Mesendoderm (in vitro differentiated cells): ENCODE data around the gene NETO1.

Experiments
- DNase-seq: peaks from one replicate; pipeline ENCODE4 v3.0.0; 2013
- H2AK5ac ChIP-seq: 2 replicates; pipeline ENCODE4 v1.6.1; 2013; ENCODE audit warnings: low read length, inconsistent platforms
- H2BK120ac ChIP-seq: 2 replicates; pipeline ENCODE4 v1.6.1; 2013; ENCODE audit warnings: low read depth, mild to moderate bottlenecking, low read length, moderate library complexity, mixed read lengths
- H2BK15ac ChIP-seq: replicated peaks from 2 replicates; pipeline ENCODE4 v1.6.1; 2013; ENCODE audit warnings: low read depth, mild to moderate bottlenecking, moderate library complexity
- H2BK5ac ChIP-seq: 2 replicates; pipeline ENCODE4 v1.6.1; 2013; ENCODE audit warnings: low read length, inconsistent platforms
- H3K18ac ChIP-seq: 2 replicates; pipeline ENCODE4 v1.6.1; 2013; ENCODE audit warnings: mild to moderate bottlenecking, low read length, mixed read lengths
- H3K23ac ChIP-seq: one replicate; pipeline ENCODE4 v1.6.1; 2013; ENCODE audit warnings: low read length
- H3K27ac ChIP-seq: 2 replicates; pipeline ENCODE4 v1.5.1; 2013; ENCODE audit warnings: low read depth, mild to moderate bottlenecking, inconsistent platforms, low read length, moderate library complexity
- H3K27me3 ChIP-seq: 2 replicates; pipeline ENCODE4 v1.6.1; 2013; ENCODE audit warnings: low read length, control low read depth, mild to moderate bottlenecking, inconsistent platforms; ENCODE audit not compliant: insufficient read depth, poor library complexity
- H3K36me3 ChIP-seq: 2 replicates; pipeline ENCODE4 v1.6.1; 2013; ENCODE audit warnings: low read length, inconsistent platforms; ENCODE audit not compliant: control insufficient read depth, insufficient read depth
- H3K4ac ChIP-seq: one replicate; pipeline ENCODE4 v1.6.1; 2013; ENCODE audit warnings: low read depth, mild to moderate bottlenecking, low read length, moderate library complexity
- H3K4me1 ChIP-seq: 2 replicates; pipeline ENCODE4 v1.6.1; 2013; ENCODE audit warnings: low read depth, low read length, inconsistent platforms; ENCODE audit not compliant: control insufficient read depth
- H3K4me2 ChIP-seq: 2 replicates; pipeline ENCODE4 v1.6.1; 2013; ENCODE audit warnings: low read length
- H3K4me3 ChIP-seq: 2 replicates; pipeline ENCODE4 v1.5.1; 2013; ENCODE audit warnings: mild to moderate bottlenecking, low read length
- H3K56ac ChIP-seq: one replicate; pipeline ENCODE4 v1.6.1; 2013; ENCODE audit warnings: low read length
- H3K79me1 ChIP-seq: 2 replicates; pipeline ENCODE4 v1.6.1; 2013; ENCODE audit warnings: low read length, inconsistent platforms
- H3K79me2 ChIP-seq: 2 replicates; pipeline ENCODE4 v1.6.1; 2013; ENCODE audit warnings: mild to moderate bottlenecking, low read length; ENCODE audit not compliant: control insufficient read depth, insufficient read depth
- H3K9ac ChIP-seq: 2 replicates; pipeline ENCODE4 v1.6.1; 2013; ENCODE audit warnings: low read length, inconsistent platforms
- H4K5ac ChIP-seq: one replicate; pipeline ENCODE4 v1.6.1; 2013; ENCODE audit warnings: low read length
- H4K8ac ChIP-seq: one replicate; pipeline ENCODE4 v1.6.1; 2013; ENCODE audit warnings: low read depth, mild to moderate bottlenecking, control low read depth, low read length, moderate library complexity
- WGBS: extraction: QIAGEN DNeasy Blood & Tissue Kit; methylation state at CpG from one replicate; pipeline ENCODE4 v1.1.7; 2013; ENCODE audit warnings: low lambda C conversion rate, missing lambda C conversion rate; ENCODE audit not compliant: insufficient coverage; ENCODE audit errors: extremely low coverage; 5-methylcytosine and 5-hydroxymethylcytosine counted together

Gene NETO1

GRCh38 chr18:72843743-72844142, 24.0 kb downstream of the NETO1 start:
- WGBS = no CpG with 5 or more reads among the region's 8 CpGs
- Histone ChIP-seq H3K9ac (no peak overlapping the region), H3K4me3 (no peak overlapping the region), H3K23ac (no peak overlapping the region), H3K36me3 (no peaks in the 10 kb centered on the region), H2BK5ac (no peak overlapping the region), H3K18ac (no peak overlapping the region), H3K27ac (no peak overlapping the region), H3K4me2 (no peak overlapping the region), H3K27me3 (no peaks in the 10 kb centered on the region), H3K4ac (no peak overlapping the region), H2AK5ac (no peak overlapping the region), H3K79me2 (no peaks in the 10 kb centered on the region), H4K8ac (no peak overlapping the region), H2BK120ac (no peak overlapping the region), H2BK15ac (no peak overlapping the region), H4K5ac (no peak overlapping the region), H3K56ac (no peak overlapping the region), H3K79me1 (no peaks in the 10 kb centered on the region), H3K4me1 (no peaks in the 10 kb centered on the region)
- DNase-seq = no peak

- Histone ChIP-seq H4K5ac (no peak overlapping the region), H3K56ac (no peak overlapping the region), H3K4ac (no peak overlapping the region), H3K23ac (no peak overlapping the region), H3K4me2 (no peak overlapping the region), H3K4me3 (no peak overlapping the region), H3K79me1 (no peaks in the 10 kb centered on the region), H3K4me1 (no peaks in the 10 kb centered on the region), H2BK5ac (no peak overlapping the region), H3K27me3 (no peaks in the 10 kb centered on the region), H2BK120ac (no peak overlapping the region), H3K18ac (no peak overlapping the region), H3K9ac (no peak overlapping the region), H3K36me3 (no peaks in the 10 kb centered on the region), H3K27ac (no peak overlapping the region), H2BK15ac (no peak overlapping the region), H2AK5ac (no peak overlapping the region), H4K8ac (no peak overlapping the region), H3K79me2 (no peaks in the 10 kb centered on the region)
- no CpG with 5 or more reads among the region's 4 CpGs for WGBS
- DNase-seq = peak; percentile 90
Measured at GRCh38 chr18:72840109-72840508, 27.7 kb downstream of the NETO1 start.

GRCh38 chr18:72834731-72835130, 33.1 kb downstream of the NETO1 start:
- no peak overlapping the region for H3K9ac ChIP-seq
- WGBS = no CpG with 5 or more reads among the region's 3 CpGs
- H4K5ac ChIP-seq = no peak overlapping the region
- H3K36me3 ChIP-seq = no peaks in the 10 kb centered on the region
- no peak for DNase-seq
- H3K27me3 ChIP-seq = no peaks in the 10 kb centered on the region
- no peak overlapping the region for H3K23ac ChIP-seq
- H2BK120ac ChIP-seq = no peak overlapping the region
- no peak overlapping the region for H3K4me3 ChIP-seq
- no peak overlapping the region for H3K4ac ChIP-seq
- no peaks in the 10 kb centered on the region for H3K4me1 ChIP-seq
- H3K79me2 ChIP-seq = no peaks in the 10 kb centered on the region
- H3K56ac ChIP-seq = no peak overlapping the region
- H3K79me1 ChIP-seq = no peaks in the 10 kb centered on the region
- no peak overlapping the region for H2AK5ac ChIP-seq
- H3K27ac ChIP-seq = no peak overlapping the region
- H2BK5ac ChIP-seq = no peak overlapping the region
- H3K18ac ChIP-seq = no peak overlapping the region
- no peak overlapping the region for H3K4me2 ChIP-seq
- no peak overlapping the region for H2BK15ac ChIP-seq
- no peak overlapping the region for H4K8ac ChIP-seq

- Histone ChIP-seq H2BK15ac (no peak overlapping the region), H3K18ac (no peak overlapping the region), H3K56ac (no peak overlapping the region), H3K4ac (no peak overlapping the region), H2AK5ac (no peak overlapping the region), H4K5ac (no peak overlapping the region), H3K36me3 (no peaks in the 10 kb centered on the region), H3K4me2 (no peak overlapping the region), H3K27ac (no peak overlapping the region), H3K79me2 (no peaks in the 10 kb centered on the region), H4K8ac (no peak overlapping the region), H3K27me3 (no peaks in the 10 kb centered on the region), H3K79me1 (no peaks in the 10 kb centered on the region), H2BK120ac (no peak overlapping the region), H3K9ac (no peak overlapping the region), H3K4me1 (no peaks in the 10 kb centered on the region), H3K23ac (no peak overlapping the region), H2BK5ac (no peak overlapping the region), H3K4me3 (no peak overlapping the region)
- DNase-seq = no peak
- WGBS = no CpG with 5 or more reads among the region's 7 CpGs
Measured at GRCh38 chr18:72833471-72833870, 34.3 kb downstream of the NETO1 start.

GRCh38 chr18:72830109-72830508, 37.7 kb downstream of the NETO1 start:
- Histone ChIP-seq H3K4me3 (no peak overlapping the region), H2BK120ac (no peak overlapping the region), H2BK5ac (no peak overlapping the region), H3K27ac (no peak overlapping the region), H3K79me1 (no peaks in the 10 kb centered on the region), H2AK5ac (no peak overlapping the region), H3K4me2 (no peak overlapping the region), H3K18ac (no peak overlapping the region), H3K4ac (no peak overlapping the region), H3K4me1 (no peaks in the 10 kb centered on the region), H3K56ac (no peak overlapping the region), H3K36me3 (no peaks in the 10 kb centered on the region), H4K5ac (no peak overlapping the region), H3K27me3 (no peaks in the 10 kb centered on the region), H3K9ac (no peak overlapping the region), H3K79me2 (no peaks in the 10 kb centered on the region), H4K8ac (no peak overlapping the region), H2BK15ac (no peak overlapping the region), H3K23ac (no peak overlapping the region)
- peak; percentile 63 for DNase-seq
- WGBS = no CpG with 5 or more reads among the region's 10 CpGs

GRCh38 chr18:72828601-72829000, 39.2 kb downstream of the NETO1 start:
- Histone ChIP-seq H2BK15ac (no peak overlapping the region), H3K23ac (no peak overlapping the region), H3K4me1 (no peaks in the 10 kb centered on the region), H2BK120ac (no peak overlapping the region), H3K27me3 (no peaks in the 10 kb centered on the region), H3K79me2 (no peaks in the 10 kb centered on the region), H3K36me3 (no peaks in the 10 kb centered on the region), H3K4me3 (no peak overlapping the region), H3K4me2 (no peak overlapping the region), H3K27ac (no peak overlapping the region), H2BK5ac (no peak overlapping the region), H2AK5ac (no peak overlapping the region), H3K4ac (no peak overlapping the region), H3K9ac (no peak overlapping the region), H4K8ac (no peak overlapping the region), H3K18ac (no peak overlapping the region), H3K56ac (no peak overlapping the region), H4K5ac (no peak overlapping the region), H3K79me1 (no peaks in the 10 kb centered on the region)
- DNase-seq = no peak
- no CpG with 5 or more reads among the region's 2 CpGs for WGBS
